ENCODE measurements around the gene DPH5. TPM values are rescaled to one million over a fixed set of nuclear protein-coding genes. Genes with fewer than 3 reads are reported as not detected.

DPH5 gene
- total and polyA plus RNA-seq, 2 experiments from 2014 or later: 24.1 to 26.6 TPM

DNA sequence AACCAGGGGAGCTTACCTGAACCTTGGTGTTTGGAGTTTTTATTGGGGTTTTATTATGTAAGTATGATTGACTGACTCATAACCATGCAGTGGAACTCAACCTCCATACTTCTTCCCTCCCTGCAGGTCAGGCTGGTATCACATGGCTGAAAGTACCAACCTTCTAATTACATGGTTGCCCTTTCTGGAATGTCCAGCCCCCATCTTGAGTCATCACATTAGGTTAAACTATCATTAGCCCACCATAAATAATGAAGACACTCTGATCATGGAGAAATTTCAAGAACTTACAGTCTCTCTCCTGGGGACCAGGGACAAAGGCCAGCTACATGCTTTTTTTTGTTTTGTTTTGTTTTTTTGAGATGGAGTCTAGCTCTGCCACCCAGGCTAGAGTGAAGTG, 19.2 kb upstream of the DPH5 start:
- in situ Hi-C loops (cut with MboI): no loop called here
- peaks cover 10% of the 10 kb centered on the region; the same call in 1 of the 2 replicates for H3F3A ChIP-seq (ENCODE audit: insufficient read depth)
- H3K4me3 ChIP-seq: no peak overlapping the region
- H3K9ac ChIP-seq: no peak overlapping the region
- H3K4me2 ChIP-seq (ENCODE audit: unreplicated experiment): no peak overlapping the region
- H3K4me1 ChIP-seq (ENCODE audit: insufficient read depth): peaks cover 14% of the 10 kb centered on the region
- no peaks in the 10 kb centered on the region for H3K9me2 ChIP-seq (ENCODE audit: insufficient read depth)
- no peak for DNase-seq
- no peaks in the 10 kb centered on the region for H4K20me1 ChIP-seq (ENCODE audit: insufficient read depth)
- H3K27ac ChIP-seq: no peak overlapping the region
- H3K36me3 ChIP-seq (ENCODE audit: low read depth): no peaks in the 10 kb centered on the region; the same call in 1 of the 2 replicates
- no peak overlapping the region for H2AFZ ChIP-seq
- TF ChIP-seq EZH2phosphoT487 (IDR thresholded peaks at IDR 0.05; ENCODE audit: insufficient read depth, low read depth) (no peak), EZH2 (IDR thresholded peaks at IDR 0.05; ENCODE audit: insufficient read depth, poor library complexity, severe bottlenecking) (no peak)
- H3K79me2 ChIP-seq (ENCODE audit: insufficient read depth): no peaks in the 10 kb centered on the region
- no peaks in the 10 kb centered on the region for H3K9me3 ChIP-seq (ENCODE audit: low read depth)
- no peaks in the 10 kb centered on the region for H3K27me3 ChIP-seq (replicated peaks; ENCODE audit: insufficient read depth)

DNA sequence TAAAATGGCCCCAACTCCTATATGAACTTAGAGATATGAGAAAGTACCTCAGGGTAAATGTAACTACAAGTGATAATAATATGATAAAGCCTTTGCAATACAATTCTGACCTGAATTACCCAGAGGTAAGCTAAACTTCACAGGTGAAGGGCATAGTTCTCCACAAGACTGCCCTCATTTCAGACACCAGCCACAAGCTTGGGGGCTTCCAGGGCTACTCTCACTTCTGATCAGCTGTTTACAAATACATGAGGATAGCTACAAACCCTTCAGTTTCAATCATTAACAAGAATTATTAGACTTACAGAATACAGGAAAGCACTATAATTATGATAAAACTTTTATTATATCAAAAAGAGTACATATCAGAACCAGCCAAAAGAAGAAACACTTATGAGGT, 18.7 kb upstream of the DPH5 start:
- in situ Hi-C loops (cut with MboI): no loop called here
- H4K20me1 ChIP-seq (ENCODE audit: insufficient read depth): no peaks in the 10 kb centered on the region
- H3K27me3 ChIP-seq (replicated peaks; ENCODE audit: insufficient read depth): no peaks in the 10 kb centered on the region
- H3K4me1 ChIP-seq (ENCODE audit: insufficient read depth): peaks cover 14% of the 10 kb centered on the region
- no peaks in the 10 kb centered on the region; the same call in 1 of the 2 replicates for H3K36me3 ChIP-seq (ENCODE audit: low read depth)
- no peaks in the 10 kb centered on the region for H3K9me3 ChIP-seq (ENCODE audit: low read depth)
- TF ChIP-seq EZH2phosphoT487 (IDR thresholded peaks at IDR 0.05; ENCODE audit: insufficient read depth, low read depth) (no peak), EZH2 (IDR thresholded peaks at IDR 0.05; ENCODE audit: insufficient read depth, poor library complexity, severe bottlenecking) (no peak)
- H3F3A ChIP-seq (ENCODE audit: insufficient read depth): peaks cover 10% of the 10 kb centered on the region; the same call in 1 of the 2 replicates
- H3K27ac ChIP-seq: no peak overlapping the region
- no peak overlapping the region for H3K9ac ChIP-seq
- no peak for DNase-seq
- no peak overlapping the region for H3K4me3 ChIP-seq
- H3K4me2 ChIP-seq (ENCODE audit: unreplicated experiment): peak overlapping the region; percentile 44
- H3K79me2 ChIP-seq (ENCODE audit: insufficient read depth): no peaks in the 10 kb centered on the region
- no peak overlapping the region for H2AFZ ChIP-seq
- no peaks in the 10 kb centered on the region for H3K9me2 ChIP-seq (ENCODE audit: insufficient read depth)

DNA sequence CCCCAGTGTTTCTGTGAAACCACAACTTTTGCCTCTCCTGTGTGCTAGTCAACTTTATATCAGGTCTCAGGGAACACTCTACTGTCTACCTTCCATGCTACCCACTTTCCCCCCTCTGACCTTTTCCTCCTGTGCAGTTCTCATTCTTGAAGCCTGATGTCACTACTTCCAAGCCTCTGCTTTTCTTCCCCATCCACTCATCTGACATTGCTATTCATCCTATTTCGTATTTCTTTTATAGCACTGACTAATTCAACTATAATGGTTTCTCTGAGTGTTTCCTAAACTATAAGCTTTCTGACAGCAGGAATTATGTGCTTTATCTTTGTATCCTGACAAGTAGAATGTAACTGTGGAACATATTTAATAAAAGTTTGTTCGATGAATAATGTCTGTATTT, 18.2 kb upstream of the DPH5 start:
- DNase-seq: peak; percentile 64
- H3K4me3 ChIP-seq: no peak overlapping the region
- H4K20me1 ChIP-seq (ENCODE audit: insufficient read depth): no peaks in the 10 kb centered on the region
- no peak overlapping the region for H3K27ac ChIP-seq
- no peak overlapping the region for H2AFZ ChIP-seq
- no peaks in the 10 kb centered on the region; the same call in 1 of the 2 replicates for H3K36me3 ChIP-seq (ENCODE audit: low read depth)
- no peak overlapping the region for H3K9ac ChIP-seq
- H3K4me1 ChIP-seq (ENCODE audit: insufficient read depth): peaks cover 14% of the 10 kb centered on the region
- no peaks in the 10 kb centered on the region for H3K27me3 ChIP-seq (replicated peaks; ENCODE audit: insufficient read depth)
- in situ Hi-C loops (cut with MboI): no loop called here
- H3K9me2 ChIP-seq (ENCODE audit: insufficient read depth): no peaks in the 10 kb centered on the region
- H3K79me2 ChIP-seq (ENCODE audit: insufficient read depth): no peaks in the 10 kb centered on the region
- TF ChIP-seq EZH2 (IDR thresholded peaks at IDR 0.05; ENCODE audit: insufficient read depth, poor library complexity, severe bottlenecking) (no peak), EZH2phosphoT487 (IDR thresholded peaks at IDR 0.05; ENCODE audit: insufficient read depth, low read depth) (no peak)
- WGBS, 2 experiments (ENCODE audit: low coverage in 1 of 2, low lambda C conversion rate in 2 of 2, missing lambda C conversion rate in 2 of 2): 34 to 35% methylated on average over 2 of the region's 2 CpGs
- H3K9me3 ChIP-seq (ENCODE audit: low read depth): no peaks in the 10 kb centered on the region
- peak overlapping the region; percentile 44 for H3K4me2 ChIP-seq (ENCODE audit: unreplicated experiment)
- H3F3A ChIP-seq (ENCODE audit: insufficient read depth): peaks cover 10% of the 10 kb centered on the region; the same call in 1 of the 2 replicates

DNA sequence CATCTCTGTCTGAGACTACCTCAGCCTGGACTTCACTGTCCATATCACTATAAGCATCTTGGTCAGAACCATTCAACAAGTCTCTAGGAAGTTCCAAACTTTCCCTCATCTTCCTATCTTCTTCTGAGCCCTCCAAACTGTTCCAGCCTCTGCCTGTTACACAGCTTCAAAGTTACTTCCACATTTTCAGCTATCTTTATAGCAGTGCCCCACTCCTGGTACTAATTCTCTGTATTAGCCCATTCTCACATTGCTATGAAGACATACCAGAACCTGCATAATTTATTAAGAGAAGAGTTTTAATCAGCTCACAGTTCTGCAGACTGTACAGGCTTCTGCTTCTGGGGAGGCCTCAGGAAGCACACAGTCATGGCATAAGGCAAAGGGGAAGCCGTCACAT, 15.7 kb upstream of the DPH5 start:
- in situ Hi-C loops (cut with MboI): no loop called here
- no peaks in the 10 kb centered on the region for H3K27me3 ChIP-seq (replicated peaks; ENCODE audit: insufficient read depth)
- 95 to 100% methylated on average over 1 of the region's 1 CpG for WGBS, 2 experiments (ENCODE audit: low coverage in 1 of 2, low lambda C conversion rate in 2 of 2, missing lambda C conversion rate in 2 of 2)

DNA sequence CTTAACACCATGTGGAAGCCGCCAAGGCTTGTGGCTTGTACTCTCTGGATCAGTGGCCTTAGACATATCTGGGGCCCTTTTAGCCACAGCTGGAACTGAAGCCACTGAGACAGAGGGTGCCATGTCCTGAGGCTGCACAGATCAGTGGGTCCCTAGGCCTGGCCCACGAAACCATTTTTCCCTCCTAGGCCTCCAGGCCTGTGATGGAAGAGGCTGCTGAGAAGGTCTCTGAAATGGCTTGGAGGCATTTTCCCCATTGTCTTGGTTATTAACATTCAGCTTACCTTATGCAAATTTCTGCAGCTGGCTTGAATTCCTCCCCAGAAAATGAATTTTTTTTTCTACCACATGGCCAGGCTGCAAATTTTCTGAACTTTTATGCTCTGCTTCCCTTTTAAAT, 15.1 kb upstream of the DPH5 start:
- no peak overlapping the region for H3K4me3 ChIP-seq
- no peak overlapping the region for H2AFZ ChIP-seq
- H4K20me1 ChIP-seq (ENCODE audit: insufficient read depth): no peaks in the 10 kb centered on the region
- H3F3A ChIP-seq (ENCODE audit: insufficient read depth): peaks cover 10% of the 10 kb centered on the region; the same call in 1 of the 2 replicates
- WGBS, 2 experiments (ENCODE audit: low coverage in 1 of 2, low lambda C conversion rate in 2 of 2, missing lambda C conversion rate in 2 of 2): 100% methylated on average over 2 of the region's 2 CpGs
- no peaks in the 10 kb centered on the region for H3K9me3 ChIP-seq (ENCODE audit: low read depth)
- peaks cover 14% of the 10 kb centered on the region for H3K4me1 ChIP-seq (ENCODE audit: insufficient read depth)
- no peak for TF ChIP-seq EZH2phosphoT487 (IDR thresholded peaks at IDR 0.05; ENCODE audit: insufficient read depth, low read depth)
- TF ChIP-seq EZH2 (IDR thresholded peaks at IDR 0.05; ENCODE audit: insufficient read depth, poor library complexity, severe bottlenecking): no peak
- no peaks in the 10 kb centered on the region; the same call in 1 of the 2 replicates for H3K36me3 ChIP-seq (ENCODE audit: low read depth)
- no peaks in the 10 kb centered on the region for H3K27me3 ChIP-seq (replicated peaks; ENCODE audit: insufficient read depth)
- DNase-seq: no peak
- H3K9ac ChIP-seq: no peak overlapping the region
- in situ Hi-C loops (cut with MboI): no loop called here
- peaks cover 23% of the 10 kb centered on the region for H3K79me2 ChIP-seq (ENCODE audit: insufficient read depth)
- H3K9me2 ChIP-seq (ENCODE audit: insufficient read depth): no peaks in the 10 kb centered on the region
- H3K27ac ChIP-seq: no peak overlapping the region
- H3K4me2 ChIP-seq (ENCODE audit: unreplicated experiment): no peak overlapping the region

More for the DNA sequence above, 15.7 kb upstream of the DPH5 start:
- TF ChIP-seq EZH2 (IDR thresholded peaks at IDR 0.05; ENCODE audit: insufficient read depth, poor library complexity, severe bottlenecking) (no peak), EZH2phosphoT487 (IDR thresholded peaks at IDR 0.05; ENCODE audit: insufficient read depth, low read depth) (no peak)
- Histone ChIP-seq H3K9me3 (ENCODE audit: low read depth) (no peaks in the 10 kb centered on the region), H3K4me2 (ENCODE audit: unreplicated experiment) (no peak overlapping the region), H3K9me2 (ENCODE audit: insufficient read depth) (no peaks in the 10 kb centered on the region), H3K27ac (no peak overlapping the region), H2AFZ (no peak overlapping the region), H3K4me3 (no peak overlapping the region), H3K4me1 (ENCODE audit: insufficient read depth) (peaks cover 14% of the 10 kb centered on the region), H3K9ac (no peak overlapping the region), H3K36me3 (ENCODE audit: low read depth) (no peaks in the 10 kb centered on the region; the same call in 1 of the 2 replicates), H4K20me1 (ENCODE audit: insufficient read depth) (no peaks in the 10 kb centered on the region), H3F3A (ENCODE audit: insufficient read depth) (peaks cover 10% of the 10 kb centered on the region; the same call in 1 of the 2 replicates), H3K79me2 (ENCODE audit: insufficient read depth) (peaks cover 18% of the 10 kb centered on the region)
- DNase-seq: no peak

Measured in GM23248 (cell line).